ENCODE measurements around the gene RASSF9.

The RASSF9 gene

GRCh38 chr12:85779768-85780167, 56.4 kb downstream of the RASSF9 start:
- no peak overlapping the region for H3K9ac ChIP-seq (ENCODE audit: low read depth, low read length)
- no peaks in the 10 kb centered on the region for H3K79me2 ChIP-seq (ENCODE audit: insufficient read depth, low read length)
- no peaks in the 10 kb centered on the region for H3K4me1 ChIP-seq (ENCODE audit: insufficient read depth, low read length)
- no peaks in the 10 kb centered on the region for H4K20me1 ChIP-seq (ENCODE audit: insufficient read depth, low read length)
- no peak overlapping the region for H3K4me3 ChIP-seq (ENCODE audit: low read depth in 1 of 2, low read length in 2 of 2)
- H3K36me3 ChIP-seq (ENCODE audit: insufficient read depth, low read length): no peaks in the 10 kb centered on the region
- no peak overlapping the region for H3K27ac ChIP-seq (ENCODE audit: low read length)
- no peak overlapping the region for H2AFZ ChIP-seq (ENCODE audit: low read depth, low read length)
- no peaks in the 10 kb centered on the region for H3K9me3 ChIP-seq (ENCODE audit: insufficient read depth, low read length, severe bottlenecking)
- ATAC-seq (ENCODE audit: insufficient read depth, low read depth) (no peak), DNase-seq (no peak)
- no peaks in the 10 kb centered on the region for H3K27me3 ChIP-seq (ENCODE audit: insufficient read depth, low read length, poor library complexity)
- TF ChIP-seq EZH2 (IDR thresholded peaks at IDR 0.05; ENCODE audit: borderline replicate concordance, low read depth, low read length, severe bottlenecking) (no peak), CTCF (IDR thresholded peaks at IDR 0.05; ENCODE audit: borderline replicate concordance, extremely low read depth, low read length, poor library complexity, severe bottlenecking) (no peak)
- H3K4me2 ChIP-seq (ENCODE audit: insufficient read depth, low read length): no peak overlapping the region

- Histone ChIP-seq H3K27ac (ENCODE audit: low read length) (no peak overlapping the region), H4K20me1 (ENCODE audit: insufficient read depth, low read length) (no peaks in the 10 kb centered on the region), H3K9ac (ENCODE audit: low read depth, low read length) (no peak overlapping the region), H3K4me1 (ENCODE audit: insufficient read depth, low read length) (no peaks in the 10 kb centered on the region), H3K79me2 (ENCODE audit: insufficient read depth, low read length) (no peaks in the 10 kb centered on the region), H3K9me3 (ENCODE audit: insufficient read depth, low read length, severe bottlenecking) (no peaks in the 10 kb centered on the region), H2AFZ (ENCODE audit: low read depth, low read length) (no peak overlapping the region), H3K4me2 (ENCODE audit: insufficient read depth, low read length) (no peak overlapping the region), H3K4me3 (ENCODE audit: low read depth in 1 of 2, low read length in 2 of 2) (no peak overlapping the region), H3K27me3 (ENCODE audit: insufficient read depth, low read length, poor library complexity) (no peaks in the 10 kb centered on the region), H3K36me3 (ENCODE audit: insufficient read depth, low read length) (no peaks in the 10 kb centered on the region)
- ATAC-seq (ENCODE audit: insufficient read depth, low read depth) (no peak), DNase-seq (no peak)
- TF ChIP-seq EZH2 (IDR thresholded peaks at IDR 0.05; ENCODE audit: borderline replicate concordance, low read depth, low read length, severe bottlenecking): no peak
- TF ChIP-seq CTCF (IDR thresholded peaks at IDR 0.05; ENCODE audit: borderline replicate concordance, extremely low read depth, low read length, poor library complexity, severe bottlenecking): no peak
These were observed 61.1 kb downstream of the RASSF9 start for GRCh38 chr12:85775091-85775490.

- Histone ChIP-seq H3K79me2 (ENCODE audit: insufficient read depth, low read length) (no peaks in the 10 kb centered on the region), H3K4me3 (ENCODE audit: low read depth in 1 of 2, low read length in 2 of 2) (no peak overlapping the region), H3K36me3 (ENCODE audit: insufficient read depth, low read length) (no peaks in the 10 kb centered on the region), H3K27ac (ENCODE audit: low read length) (no peak overlapping the region), H2AFZ (ENCODE audit: low read depth, low read length) (no peak overlapping the region), H3K9me3 (ENCODE audit: insufficient read depth, low read length, severe bottlenecking) (no peaks in the 10 kb centered on the region), H3K9ac (ENCODE audit: low read depth, low read length) (no peak overlapping the region), H3K4me2 (ENCODE audit: insufficient read depth, low read length) (no peak overlapping the region), H3K27me3 (ENCODE audit: insufficient read depth, low read length, poor library complexity) (no peaks in the 10 kb centered on the region), H4K20me1 (ENCODE audit: insufficient read depth, low read length) (no peaks in the 10 kb centered on the region), H3K4me1 (ENCODE audit: insufficient read depth, low read length) (no peaks in the 10 kb centered on the region)
- ATAC-seq (ENCODE audit: insufficient read depth, low read depth) (no peak), DNase-seq (no peak)
- TF ChIP-seq EZH2 (IDR thresholded peaks at IDR 0.05; ENCODE audit: borderline replicate concordance, low read depth, low read length, severe bottlenecking) (no peak), CTCF (IDR thresholded peaks at IDR 0.05; ENCODE audit: borderline replicate concordance, extremely low read depth, low read length, poor library complexity, severe bottlenecking) (no peak)
These were observed 70.7 kb downstream of the RASSF9 start for GRCh38 chr12:85765453-85765869.

GRCh38 chr12:85759623-85760022, 76.6 kb downstream of the RASSF9 start:
- H3K79me2 ChIP-seq (ENCODE audit: insufficient read depth, low read length): no peaks in the 10 kb centered on the region
- no peaks in the 10 kb centered on the region for H3K27me3 ChIP-seq (ENCODE audit: insufficient read depth, low read length, poor library complexity)
- TF ChIP-seq CTCF (IDR thresholded peaks at IDR 0.05; ENCODE audit: borderline replicate concordance, extremely low read depth, low read length, poor library complexity, severe bottlenecking): no peak
- no peak for DNase-seq
- no peak for ATAC-seq (ENCODE audit: insufficient read depth, low read depth)
- no peak overlapping the region for H3K4me3 ChIP-seq (ENCODE audit: low read depth in 1 of 2, low read length in 2 of 2)
- H3K27ac ChIP-seq (ENCODE audit: low read length): no peak overlapping the region
- H3K9ac ChIP-seq (ENCODE audit: low read depth, low read length): no peak overlapping the region
- H4K20me1 ChIP-seq (ENCODE audit: insufficient read depth, low read length): no peaks in the 10 kb centered on the region
- H3K4me1 ChIP-seq (ENCODE audit: insufficient read depth, low read length): no peaks in the 10 kb centered on the region
- H2AFZ ChIP-seq (ENCODE audit: low read depth, low read length): no peak overlapping the region
- no peaks in the 10 kb centered on the region for H3K9me3 ChIP-seq (ENCODE audit: insufficient read depth, low read length, severe bottlenecking)
- H3K4me2 ChIP-seq (ENCODE audit: insufficient read depth, low read length): no peak overlapping the region
- H3K36me3 ChIP-seq (ENCODE audit: insufficient read depth, low read length): no peaks in the 10 kb centered on the region

Measured in DND-41 (cell line).